GM12878 (cell line): ENCODE data around the gene EDEM3. TPM values are rescaled to one million over a fixed set of nuclear protein-coding genes. Genes with fewer than 3 reads are reported as not detected.
A peak's percentile ranks its signal among the peaks of the same experiment; 100 is the strongest.

ENCODE experiments used
- ASH2L ChIP-seq: fragments of 300-600, 200-600 bp; sonication (generic); IDR thresholded peaks from 2 replicates; pipeline ENCODE4 v1.6.1; 2017; ENCODE audit warnings: low read depth, mild to moderate bottlenecking, borderline replicate concordance
- BACH1 ChIP-seq: fragments of 450-650 bp; IDR thresholded peaks from 2 replicates; pipeline ENCODE4 v1.6.1; 2017; ENCODE audit warnings: mild to moderate bottlenecking, borderline replicate concordance
- CHD2 ChIP-seq: IDR thresholded peaks from 2 replicates; pipeline ENCODE4 v1.6.1; 2011; ENCODE audit warnings: low read depth, low read length, improper control_type of control experiment, borderline replicate concordance
- ESRRA ChIP-seq: IDR thresholded peaks from 2 replicates; pipeline ENCODE4 v1.6.1; 2012; ENCODE audit warnings: mild to moderate bottlenecking, low read length, improper control_type of control experiment
- GABPA ChIP-seq: IDR thresholded peaks from 2 replicates; pipeline ENCODE4 v1.6.1; 2014; ENCODE audit warnings: antibody characterized with exemption, low read depth, mild to moderate bottlenecking, inconsistent platforms
- HDAC6 ChIP-seq: fragments of 200-600 bp; sonication (generic); IDR thresholded peaks from one replicate; pipeline ENCODE4 v1.8.0; 2017; ENCODE audit warnings: antibody characterized with exemption; ENCODE audit not compliant: unreplicated experiment
- IKZF1 ChIP-seq: fragments of 450-650 bp; conservative IDR thresholded peaks from 2 replicates; pipeline ENCODE4 v1.6.1; 2017; ENCODE audit warnings: antibody characterized with exemption, mild to moderate bottlenecking
- LARP7 ChIP-seq: fragments of 450-650 bp; IDR thresholded peaks from 2 replicates; pipeline ENCODE4 v1.6.1; 2017; ENCODE audit warnings: mild to moderate bottlenecking
- MTA3 ChIP-seq: IDR thresholded peaks from 2 replicates; pipeline ENCODE4 v1.6.1; 2012; ENCODE audit warnings: low read length, inconsistent platforms, borderline replicate concordance
- MXI1 ChIP-seq: fragments of 150-350 bp; IDR thresholded peaks from 2 replicates; pipeline ENCODE4 v1.6.1; 2011; ENCODE audit warnings: low read depth, mild to moderate bottlenecking, inconsistent platforms, low read length, improper control_type of control experiment
- MYC ChIP-seq: IDR thresholded peaks from 2 replicates; pipeline ENCODE4 v1.6.1; 2011; ENCODE audit warnings: mild to moderate bottlenecking, low read length, moderate library complexity, inconsistent platforms; ENCODE audit not compliant: insufficient read depth, insufficient replicate concordance, insufficient read length, severe bottlenecking
- NFIC ChIP-seq: IDR thresholded peaks from 2 replicates; pipeline ENCODE4 v1.6.1; 2012; ENCODE audit warnings: low read depth, mild to moderate bottlenecking, inconsistent platforms, low read length, moderate library complexity
- NR2F1 ChIP-seq: fragments of 450-650 bp; conservative IDR thresholded peaks from 2 replicates; pipeline ENCODE4 v1.6.1; 2017; ENCODE audit warnings: mild to moderate bottlenecking
- SIX5 ChIP-seq: IDR thresholded peaks from 2 replicates; pipeline ENCODE4 v1.6.1; 2011; ENCODE audit warnings: mild to moderate bottlenecking, low read depth, low read length, moderate library complexity; ENCODE audit not compliant: severe bottlenecking
- SMAD1 ChIP-seq: fragments of 450-650 bp; IDR thresholded peaks from 2 replicates; pipeline ENCODE4 v1.6.1; 2018; ENCODE audit warnings: mild to moderate bottlenecking, low read depth; ENCODE audit not compliant: partially characterized antibody
- SMAD5 ChIP-seq: IDR thresholded peaks from 2 replicates; pipeline ENCODE4 v1.6.1; 2016; ENCODE audit warnings: antibody characterized with exemption, low read depth
- SREBF1 ChIP-seq: IDR thresholded peaks from 2 replicates; pipeline ENCODE4 v1.6.1; 2012; ENCODE audit warnings: mild to moderate bottlenecking, low read length
- SUZ12 ChIP-seq: fragments of 200-600 bp; sonication (generic); IDR thresholded peaks from one replicate; pipeline ENCODE4 v1.6.1; 2018; ENCODE audit warnings: antibody characterized with exemption, mild to moderate bottlenecking; ENCODE audit not compliant: unreplicated experiment
- TBL1XR1 ChIP-seq: IDR thresholded peaks from 2 replicates; pipeline ENCODE4 v1.6.1; 2012; ENCODE audit warnings: low read depth, low read length, improper control_type of control experiment
- TCF7 ChIP-seq: IDR thresholded peaks from 2 replicates; pipeline ENCODE4 v1.6.1; 2014; ENCODE audit warnings: antibody characterized with exemption, borderline replicate concordance
- ZNF274 ChIP-seq: IDR thresholded peaks from one replicate; pipeline ENCODE4 v1.8.0; 2011; ENCODE audit not compliant: insufficient read length, insufficient read depth
- ZNF622 ChIP-seq: fragments of 450-650 bp; IDR thresholded peaks from 2 replicates; pipeline ENCODE4 v1.6.1; 2017; ENCODE audit warnings: mild to moderate bottlenecking, inconsistent platforms
- polyA plus RNA-seq, 11 experiments: library from polyadenylated mRNA; depleted of rRNA in 4 of 11; unstranded in 6 of 11; stranded (reverse) in 5 of 11; fragments of >200 nt; fragmentation: Nextera tagmentation in 4 of 11; fragmentation: Illumina TruSeq in 1 of 11; extraction: Ambion mirVana in 4 of 11; extraction: Trizol in 1 of 11; gene quantifications; 1 replicate in 1 of 11; 2 replicates in 10 of 11; pipeline versions ENCODE4 v1.2.1 to v1.2.3, GENCODE V29; 2011 to 2016; ENCODE audit warnings: inconsistent platforms in 2 of 11, missing spikeins in 2 of 11, low read depth in 1 of 11
- total RNA-seq, 4 experiments: library from RNA; depleted of rRNA in 3 of 4; stranded (reverse); fragments of >200 nt in 3 of 4; fragmentation: Illumina TruSeq in 1 of 4; extraction: Trizol in 1 of 4; gene quantifications; 2 replicates each; pipeline versions ENCODE4 v1.2.1 to v1.2.3, GENCODE V29; 2013 to 2021
- TF ChIP-seq, protein P1 (sequence below): IDR thresholded peaks from 2 replicates; pipeline ENCODE4 v1.6.1; 2011; ENCODE audit warnings: mild to moderate bottlenecking, low read depth, low read length, moderate library complexity; ENCODE audit not compliant: insufficient replicate concordance
- TF ChIP-seq, protein P2 (sequence below): fragments of 450-650 bp; IDR thresholded peaks from 2 replicates; pipeline ENCODE4 v1.6.1; 2016; ENCODE audit warnings: mild to moderate bottlenecking
- TF ChIP-seq, protein P3 (sequence below): fragments of 450-650 bp; IDR thresholded peaks from 2 replicates; pipeline ENCODE4 v1.6.1; 2018; ENCODE audit warnings: mild to moderate bottlenecking, low read depth, moderate library complexity; ENCODE audit not compliant: partially characterized antibody

Gene EDEM3
- total and polyA plus RNA-seq, 10 of the 15 experiments (the other 5 are each of a cell fraction or from before 2014, with no cell fraction given), result 6.4 to 19.3 (median 14.3) TPM

DNA sequence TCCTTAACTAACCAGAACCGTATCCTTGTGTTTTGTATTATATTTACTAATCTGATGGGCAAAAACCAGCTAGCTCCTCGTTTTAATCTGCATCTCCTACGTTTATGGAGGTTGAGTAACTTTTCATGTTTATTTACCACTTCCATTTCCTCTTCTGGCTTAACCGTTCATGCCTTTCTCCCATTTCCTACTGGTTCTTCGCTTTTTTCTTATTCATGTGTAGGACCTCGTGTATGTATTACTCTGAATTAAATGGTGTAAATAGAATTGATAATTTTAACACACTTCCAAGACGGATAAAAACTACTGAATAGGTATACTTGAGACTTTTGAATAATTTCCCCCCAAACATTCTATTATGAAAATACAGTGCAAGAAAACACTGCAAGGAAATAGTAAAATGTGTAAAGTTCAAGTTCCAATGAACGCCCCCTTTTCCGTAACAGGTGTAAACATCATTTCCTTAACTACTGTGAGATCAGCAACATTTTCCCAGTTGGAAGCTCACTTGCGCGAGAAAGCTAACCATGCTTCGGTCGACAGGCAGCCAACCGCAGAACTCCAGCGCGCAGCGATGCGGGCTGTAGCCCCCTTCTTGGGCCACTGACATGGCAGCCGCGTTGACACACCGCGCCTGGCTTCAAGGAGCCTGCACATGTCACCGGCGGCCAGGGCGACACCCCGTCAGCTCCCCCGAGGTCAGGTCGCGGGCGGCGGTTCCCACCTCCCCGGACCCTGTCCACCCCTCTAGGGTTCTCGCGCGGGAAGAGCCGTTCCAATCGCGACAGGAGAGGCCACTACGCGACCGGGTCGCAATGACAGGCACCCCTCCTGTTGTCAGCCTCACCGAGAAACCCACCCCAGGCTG lies 816 bp downstream of the EDEM3 start (continued):
- TF ChIP-seq BACH1 (no peak; the same call in 1 of the 2 replicates), NR2F1 (peak; percentile 41; the same call in 1 of the 2 replicates), CHD2 (no peak), SUZ12 (no peak), ESRRA (no peak), TBL1XR1 (no peak), ZNF622 (no peak), SREBF1 (no peak), LARP7 (no peak), GABPA (no peak), MXI1 (peak; percentile 16; the same call in 1 of the 2 replicates), MTA3 (no peak), SMAD5 (no peak), MYC (peak; percentile 35), SMAD1 (no peak), ZNF274 (no peak), HDAC6 (no peak), NFIC (no peak), IKZF1 (no peak), TCF7 (no peak), ASH2L (no peak), SIX5 (no peak)
- TF ChIP-seq, protein P1, sequence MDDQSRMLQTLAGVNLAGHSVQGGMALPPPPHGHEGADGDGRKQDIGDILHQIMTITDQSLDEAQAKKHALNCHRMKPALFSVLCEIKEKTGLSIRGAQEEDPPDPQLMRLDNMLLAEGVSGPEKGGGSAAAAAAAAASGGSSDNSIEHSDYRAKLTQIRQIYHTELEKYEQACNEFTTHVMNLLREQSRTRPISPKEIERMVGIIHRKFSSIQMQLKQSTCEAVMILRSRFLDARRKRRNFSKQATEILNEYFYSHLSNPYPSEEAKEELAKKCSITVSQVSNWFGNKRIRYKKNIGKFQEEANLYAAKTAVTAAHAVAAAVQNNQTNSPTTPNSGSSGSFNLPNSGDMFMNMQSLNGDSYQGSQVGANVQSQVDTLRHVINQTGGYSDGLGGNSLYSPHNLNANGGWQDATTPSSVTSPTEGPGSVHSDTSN, result no peak
- TF ChIP-seq, protein P2, sequence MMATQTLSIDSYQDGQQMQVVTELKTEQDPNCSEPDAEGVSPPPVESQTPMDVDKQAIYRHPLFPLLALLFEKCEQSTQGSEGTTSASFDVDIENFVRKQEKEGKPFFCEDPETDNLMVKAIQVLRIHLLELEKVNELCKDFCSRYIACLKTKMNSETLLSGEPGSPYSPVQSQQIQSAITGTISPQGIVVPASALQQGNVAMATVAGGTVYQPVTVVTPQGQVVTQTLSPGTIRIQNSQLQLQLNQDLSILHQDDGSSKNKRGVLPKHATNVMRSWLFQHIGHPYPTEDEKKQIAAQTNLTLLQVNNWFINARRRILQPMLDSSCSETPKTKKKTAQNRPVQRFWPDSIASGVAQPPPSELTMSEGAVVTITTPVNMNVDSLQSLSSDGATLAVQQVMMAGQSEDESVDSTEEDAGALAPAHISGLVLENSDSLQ, result 0 out of 2 replicates have a peak, but pooled peaks have one; percentile 24
- TF ChIP-seq, protein P3, sequence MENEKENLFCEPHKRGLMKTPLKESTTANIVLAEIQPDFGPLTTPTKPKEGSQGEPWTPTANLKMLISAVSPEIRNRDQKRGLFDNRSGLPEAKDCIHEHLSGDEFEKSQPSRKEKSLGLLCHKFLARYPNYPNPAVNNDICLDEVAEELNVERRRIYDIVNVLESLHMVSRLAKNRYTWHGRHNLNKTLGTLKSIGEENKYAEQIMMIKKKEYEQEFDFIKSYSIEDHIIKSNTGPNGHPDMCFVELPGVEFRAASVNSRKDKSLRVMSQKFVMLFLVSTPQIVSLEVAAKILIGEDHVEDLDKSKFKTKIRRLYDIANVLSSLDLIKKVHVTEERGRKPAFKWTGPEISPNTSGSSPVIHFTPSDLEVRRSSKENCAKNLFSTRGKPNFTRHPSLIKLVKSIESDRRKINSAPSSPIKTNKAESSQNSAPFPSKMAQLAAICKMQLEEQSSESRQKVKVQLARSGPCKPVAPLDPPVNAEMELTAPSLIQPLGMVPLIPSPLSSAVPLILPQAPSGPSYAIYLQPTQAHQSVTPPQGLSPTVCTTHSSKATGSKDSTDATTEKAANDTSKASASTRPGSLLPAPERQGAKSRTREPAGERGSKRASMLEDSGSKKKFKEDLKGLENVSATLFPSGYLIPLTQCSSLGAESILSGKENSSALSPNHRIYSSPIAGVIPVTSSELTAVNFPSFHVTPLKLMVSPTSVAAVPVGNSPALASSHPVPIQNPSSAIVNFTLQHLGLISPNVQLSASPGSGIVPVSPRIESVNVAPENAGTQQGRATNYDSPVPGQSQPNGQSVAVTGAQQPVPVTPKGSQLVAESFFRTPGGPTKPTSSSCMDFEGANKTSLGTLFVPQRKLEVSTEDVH, result no peak
